HG03097 (cell line): ENCODE measurements around the gene BRAF.
"Not testable (repeated sequence)": the region's sequence is repeated elsewhere in the genome, so short reads cannot be mapped to it uniquely, and the experiment has no call there.

Experiments
- ATAC-seq: cut with Tn5 transposase; IDR thresholded peaks from one replicate; pipeline ENCODE4 v1.9.1; 2021; ENCODE audit not compliant: unreplicated experiment, low FRiP score

The BRAF gene

DNA sequence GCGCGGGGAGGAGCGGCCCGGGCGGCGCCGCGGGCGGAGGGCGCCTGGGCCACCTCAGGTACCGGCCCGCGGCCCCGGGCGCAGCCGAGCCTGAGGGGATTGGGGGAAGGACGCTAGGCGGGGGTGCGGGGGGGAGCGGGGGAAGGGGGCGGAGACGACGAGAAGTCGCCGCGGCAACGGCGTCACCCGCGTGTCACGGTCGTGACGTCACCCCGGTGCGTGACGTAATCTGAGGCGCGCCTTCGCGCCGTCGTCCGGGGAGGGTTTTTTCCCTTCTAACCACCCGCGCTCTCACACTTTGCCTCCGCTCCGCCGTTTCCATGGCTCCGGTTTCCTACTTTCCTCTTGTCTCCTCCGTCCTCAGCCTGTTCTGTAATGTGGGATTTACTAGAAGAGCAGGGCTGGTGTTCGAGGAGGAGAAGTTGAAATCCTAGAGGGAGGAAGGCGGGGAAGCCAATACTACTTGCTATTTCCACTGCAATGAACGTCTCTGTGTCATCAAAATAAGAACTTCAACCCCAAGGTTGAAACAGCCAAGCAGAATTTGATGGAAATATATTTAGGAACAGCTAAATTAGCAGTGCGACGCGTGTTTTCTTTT is at the start of gene BRAF:
TSS of gene BRAF (minus strand) at position 109 of the 601 bp plus-strand sequence. CDS start 226 bp downstream, outside the sequence.
- ATAC-seq, result peak; percentile 41

DNA sequence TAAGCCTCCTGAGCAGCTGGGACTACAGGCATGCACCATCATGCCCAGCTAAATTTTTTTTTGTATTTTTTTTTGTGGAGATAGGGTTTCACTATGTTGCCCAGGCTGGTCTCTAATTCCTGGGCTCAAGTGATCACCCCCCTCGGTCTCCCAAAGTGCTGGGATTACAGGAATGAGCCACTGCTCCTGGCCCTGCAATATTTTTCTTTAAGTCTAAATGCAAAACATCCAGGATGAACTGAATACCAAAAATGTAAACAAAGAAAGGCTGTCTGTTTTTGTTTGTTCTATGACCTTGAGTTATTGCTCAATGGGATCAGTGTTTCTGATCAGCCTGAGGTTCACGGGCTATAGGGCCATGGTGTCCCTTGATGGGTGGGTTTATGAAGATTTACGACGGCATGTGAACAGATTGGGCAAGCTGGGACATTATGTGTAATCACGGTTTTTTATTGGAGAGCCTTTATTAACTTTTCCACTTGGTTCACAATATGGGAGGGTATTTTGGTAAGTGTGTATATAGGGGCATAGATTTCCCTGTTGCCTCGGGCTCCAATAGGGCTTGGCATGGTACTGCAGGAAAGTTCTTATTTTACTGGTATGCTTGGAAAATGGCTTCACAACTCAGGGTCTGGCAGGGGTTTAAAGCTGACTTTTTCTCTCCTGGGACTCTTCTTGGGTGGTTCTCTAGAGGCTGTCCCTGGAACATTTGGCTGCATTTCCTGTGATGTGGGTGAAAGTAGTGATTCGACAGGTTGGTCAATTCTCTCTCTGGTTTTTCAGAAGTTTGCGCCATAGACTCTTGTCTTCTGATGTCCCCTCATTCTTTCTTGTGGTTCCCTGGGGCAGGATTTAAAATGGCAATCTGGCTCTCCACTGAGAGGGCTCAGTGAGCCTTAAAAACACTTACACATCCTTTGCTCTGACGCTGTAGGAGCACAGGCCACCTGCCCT is 48.4 kb upstream of the BRAF start:
- ATAC-seq, result no peak

DNA sequence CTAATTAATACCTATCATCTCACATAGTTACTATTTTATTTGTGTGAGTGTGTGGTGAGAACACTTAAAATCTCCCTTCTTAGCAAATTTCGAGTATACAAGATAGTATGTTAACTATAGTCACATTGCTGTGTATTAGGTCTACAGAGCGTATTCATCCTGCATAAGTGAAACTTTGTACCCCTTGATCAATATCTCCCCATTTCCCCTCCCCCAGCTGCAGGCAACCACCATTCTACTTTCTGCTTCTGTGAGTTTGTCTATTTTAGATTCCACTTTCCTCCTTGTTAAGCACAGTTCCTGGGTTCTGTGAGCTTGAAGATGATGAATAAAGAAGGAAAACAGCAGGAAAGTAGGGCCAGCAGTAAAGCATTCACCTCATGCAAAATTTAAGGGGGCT is 47.6 kb upstream of the BRAF start:
- no peak for ATAC-seq

DNA sequence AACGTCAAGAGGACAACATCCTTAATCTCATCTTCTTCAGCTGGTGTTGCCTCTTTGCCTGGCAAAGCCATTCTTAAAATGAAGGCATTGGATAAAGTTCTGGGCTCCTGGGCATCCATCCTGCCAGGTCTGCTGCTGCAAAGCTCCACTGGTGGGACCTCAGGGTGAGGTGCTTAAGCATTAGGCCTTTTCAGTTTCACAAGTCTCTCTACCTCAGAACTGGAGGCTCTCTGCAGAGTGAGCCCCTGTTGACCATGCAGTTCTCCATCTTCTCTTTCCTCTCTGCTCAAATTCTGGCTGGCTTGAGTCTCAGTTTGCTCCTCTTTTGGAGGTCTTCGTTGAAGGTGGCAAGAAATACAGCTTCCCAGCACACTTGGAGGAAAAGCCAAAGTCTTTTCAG is 42.7 kb upstream of the BRAF start:
- ATAC-seq, result no peak

DNA sequence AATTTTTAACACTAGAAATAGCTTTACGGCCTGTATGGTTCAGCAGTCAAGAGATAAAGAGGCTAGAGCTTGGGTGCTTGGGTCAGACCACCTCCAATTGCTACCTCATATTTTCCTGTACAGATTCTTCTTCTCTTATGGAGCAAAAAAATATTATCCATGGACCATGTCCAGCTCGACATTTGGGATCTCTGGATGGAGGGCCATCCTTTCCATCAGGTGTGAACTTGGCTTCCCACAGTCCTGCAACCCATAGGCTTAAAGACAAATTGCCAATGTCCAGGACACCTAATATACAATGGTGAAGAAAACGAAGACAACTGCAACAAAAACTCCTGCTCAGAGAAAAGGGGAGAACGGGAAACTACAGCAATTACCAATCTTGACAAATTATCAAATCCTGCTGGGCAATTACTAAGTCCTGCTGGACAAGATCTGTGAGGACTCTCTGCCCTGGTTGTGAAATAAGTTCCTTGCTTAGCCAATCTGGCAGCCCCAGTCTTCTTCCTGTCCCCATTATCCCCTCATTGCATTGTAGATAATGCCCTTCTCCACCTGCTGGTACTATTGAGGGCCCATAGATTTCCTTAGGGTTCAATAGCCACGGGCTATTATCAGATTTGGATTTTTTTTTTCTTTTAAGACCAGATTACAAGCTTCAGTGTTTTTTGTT is 42.0 kb upstream of the BRAF start:
- ATAC-seq, result no peak

DNA sequence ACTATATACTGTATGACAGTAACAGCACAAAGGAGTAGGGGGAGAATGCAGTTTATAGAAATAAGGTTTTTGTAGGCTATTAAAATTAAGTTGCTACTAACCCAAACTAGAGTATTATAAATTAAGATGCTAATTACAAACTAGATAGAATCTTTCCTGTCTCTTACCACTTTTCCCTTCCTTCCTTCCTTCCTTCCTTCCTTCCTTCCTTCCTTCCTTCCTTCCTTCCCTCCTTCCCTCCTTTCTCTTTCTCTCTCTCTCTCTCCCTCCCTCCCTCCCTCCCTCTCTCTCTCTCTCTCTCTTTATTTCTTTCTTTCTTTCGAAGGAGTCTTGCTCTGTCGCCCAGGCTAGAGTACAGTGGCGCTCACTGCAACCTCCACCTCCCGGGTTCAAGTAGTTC is 36.4 kb upstream of the BRAF start:
- no peak for ATAC-seq

DNA sequence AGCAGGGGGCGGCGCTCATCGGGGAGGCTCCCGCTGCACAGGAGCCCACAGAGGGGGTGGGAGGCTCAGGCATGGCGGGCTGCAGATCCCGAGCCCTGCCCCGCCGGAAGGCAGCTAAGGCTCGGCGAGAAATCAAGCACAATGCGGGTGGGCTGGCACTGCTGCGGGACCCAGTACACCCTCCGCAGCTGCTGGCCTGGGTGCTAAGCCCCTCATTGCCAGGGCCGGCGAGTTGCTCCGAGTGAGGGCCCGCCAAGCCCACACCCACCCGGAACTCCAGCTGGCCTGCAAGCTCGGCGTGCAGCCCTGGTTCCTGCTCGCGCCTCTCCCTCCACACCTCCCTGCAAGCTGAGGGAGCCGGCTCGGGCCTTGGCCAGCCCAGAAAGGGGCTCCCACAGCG is 32.3 kb upstream of the BRAF start:
- ATAC-seq, result not testable (repeated sequence)

DNA sequence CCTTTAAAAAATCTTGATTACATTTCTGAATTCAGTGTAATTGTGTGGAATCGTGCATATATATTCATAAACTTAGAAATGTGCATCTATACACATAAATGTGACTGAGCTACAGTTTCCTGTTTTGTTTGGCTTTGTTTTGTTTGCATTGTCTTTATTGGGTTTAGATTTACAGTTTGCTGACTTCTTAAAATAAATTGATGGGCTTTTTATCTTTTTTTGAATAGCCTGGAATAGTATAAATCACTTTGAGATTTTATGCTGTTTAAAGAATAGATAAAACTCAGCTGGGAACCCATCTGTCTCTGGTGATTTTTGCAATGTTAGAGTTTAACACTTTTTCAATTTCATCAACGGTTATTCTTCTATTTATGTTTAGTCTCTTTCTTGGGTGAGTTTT is 21.2 kb upstream of the BRAF start:
- no peak for ATAC-seq

DNA sequence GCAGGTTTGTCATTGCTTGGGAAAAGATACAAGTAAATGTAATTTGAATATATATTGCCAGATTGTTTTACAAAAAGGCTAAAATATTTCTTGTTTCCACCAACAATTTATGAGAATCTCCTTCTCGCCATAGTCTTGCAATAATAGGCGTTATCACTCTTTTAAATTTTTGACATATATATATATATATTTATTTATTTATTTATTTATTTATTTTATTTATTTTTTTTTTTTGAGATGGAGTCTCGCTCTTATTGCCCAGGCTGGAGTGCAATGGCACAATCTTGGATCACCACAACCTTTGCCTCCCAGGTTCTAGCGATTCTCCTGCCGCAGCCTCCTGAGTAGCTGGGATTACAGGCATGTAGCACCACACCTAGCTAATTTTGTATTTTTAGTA is 17.5 kb upstream of the BRAF start:
- not testable (repeated sequence) for ATAC-seq

DNA sequence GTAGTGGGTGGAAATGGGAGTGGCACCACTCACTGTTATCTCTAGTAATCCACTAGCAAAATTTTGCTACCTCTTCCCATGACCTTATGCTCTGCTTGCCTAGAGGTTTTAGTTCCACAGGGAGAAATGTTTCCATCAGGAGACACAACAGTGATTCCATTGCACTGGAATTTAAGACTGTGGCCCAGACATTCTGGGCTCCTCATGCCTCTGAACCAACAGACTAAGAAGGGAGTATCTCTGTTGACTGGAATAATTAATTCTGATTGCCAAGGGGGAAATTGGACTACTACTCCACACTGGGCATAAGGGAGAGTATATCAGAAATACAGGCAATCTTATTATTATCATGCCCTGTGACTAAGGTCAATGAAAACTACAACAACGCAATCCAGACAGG is 16.2 kb upstream of the BRAF start:
- ATAC-seq, result no peak

DNA sequence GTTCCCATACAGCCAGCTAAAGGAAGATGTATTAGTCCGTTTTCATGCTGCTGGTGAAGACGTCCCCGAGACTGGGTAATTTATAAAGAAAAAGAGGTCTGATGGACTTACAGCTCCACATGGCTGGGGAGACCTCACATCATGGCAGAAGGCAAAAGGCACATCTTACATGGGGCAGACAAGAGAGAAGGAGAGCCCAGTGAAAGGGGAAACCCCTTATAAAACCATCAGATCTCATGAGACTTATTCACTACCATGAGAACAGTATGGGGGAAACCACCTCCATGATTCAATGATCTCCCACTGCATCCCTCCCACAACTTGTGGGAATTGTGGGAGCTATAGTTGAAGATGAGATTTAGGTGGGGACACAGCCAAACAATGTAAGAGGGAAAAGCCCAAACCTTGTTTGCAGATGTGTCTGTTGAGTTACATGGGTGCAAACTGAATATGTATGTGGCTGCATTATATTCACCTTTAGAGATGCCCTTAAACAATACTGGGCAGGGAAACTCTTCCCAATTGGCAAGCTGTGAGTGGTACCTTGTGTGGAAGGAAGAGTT is 13.1 kb upstream of the BRAF start:
- no peak for ATAC-seq

DNA sequence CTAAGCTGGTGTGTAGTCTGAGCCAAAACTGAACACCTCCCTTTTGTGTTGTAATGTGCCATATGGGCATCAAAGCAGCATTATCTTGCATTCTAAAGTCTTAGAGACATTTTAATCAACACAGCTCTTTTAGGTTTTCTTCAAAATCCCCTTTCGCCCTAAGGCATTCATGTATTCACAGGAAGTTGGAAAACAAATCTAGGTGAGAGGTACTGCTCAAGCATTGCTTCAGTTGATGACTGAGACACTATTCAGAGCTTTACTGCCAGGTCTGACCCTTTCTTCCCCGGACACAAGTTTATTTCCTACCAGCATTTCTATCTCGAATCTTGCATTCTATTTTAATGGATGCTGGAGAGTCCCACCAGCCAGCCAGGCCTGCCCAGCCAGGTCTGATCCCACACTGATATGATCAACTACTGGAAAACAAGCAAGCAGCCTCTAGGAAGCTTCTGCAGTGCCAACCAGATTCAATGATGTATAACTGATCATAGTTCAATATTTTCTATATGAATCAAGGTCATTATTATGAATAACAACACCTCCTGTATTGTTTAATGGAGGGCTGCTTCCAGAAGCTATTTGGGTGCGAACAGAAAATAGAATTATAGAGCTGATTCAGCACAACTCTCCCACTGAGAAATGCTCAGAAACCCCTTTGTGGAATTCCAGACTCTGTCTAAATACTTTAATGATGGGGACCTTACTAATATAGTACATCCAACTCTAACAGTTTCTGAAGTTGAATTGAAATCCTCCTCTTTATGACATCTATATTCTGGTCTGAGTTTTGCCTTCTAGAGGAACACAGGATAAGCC is 4.0 kb upstream of the BRAF start:
- no peak for ATAC-seq

DNA sequence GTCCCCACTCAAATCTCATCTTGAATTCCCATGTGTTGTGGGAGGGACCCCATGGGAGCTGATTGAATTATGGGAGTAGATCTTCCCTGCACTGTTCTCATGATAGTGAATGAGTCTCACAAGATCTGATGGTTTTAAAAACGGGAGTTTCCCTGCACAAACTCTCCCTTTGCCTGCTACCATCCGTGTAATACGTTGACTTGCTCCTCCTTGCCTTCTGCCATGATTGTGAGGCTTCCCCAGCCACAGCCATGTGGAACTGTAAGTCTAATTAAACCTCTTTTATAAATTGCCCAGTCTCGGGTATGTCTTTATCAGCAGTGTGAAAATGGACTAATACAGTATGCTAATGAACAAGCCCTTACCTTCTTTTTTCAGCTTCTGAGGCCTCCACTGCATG is 3.2 kb upstream of the BRAF start:
- ATAC-seq, result not testable (repeated sequence)

DNA sequence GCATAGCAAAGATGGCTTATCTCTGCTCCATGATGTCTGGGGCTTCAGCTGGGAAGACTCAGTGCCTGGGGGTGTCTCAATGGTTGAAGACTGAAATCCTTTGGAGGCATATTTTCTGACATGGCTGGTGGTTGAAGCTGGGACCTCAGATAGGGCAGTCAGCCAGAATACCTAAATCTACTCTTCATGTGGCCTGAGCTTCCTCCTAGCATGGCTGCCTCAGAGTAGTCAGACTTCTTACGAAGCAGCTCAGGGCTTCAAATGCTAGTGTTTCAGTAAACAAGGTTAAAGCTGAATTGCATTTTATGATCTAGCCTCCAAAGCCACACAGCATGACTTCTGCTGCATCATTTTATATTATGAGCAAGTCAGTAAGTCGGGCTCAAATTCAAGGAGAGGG is 2.6 kb upstream of the BRAF start:
- ATAC-seq, result no peak

DNA sequence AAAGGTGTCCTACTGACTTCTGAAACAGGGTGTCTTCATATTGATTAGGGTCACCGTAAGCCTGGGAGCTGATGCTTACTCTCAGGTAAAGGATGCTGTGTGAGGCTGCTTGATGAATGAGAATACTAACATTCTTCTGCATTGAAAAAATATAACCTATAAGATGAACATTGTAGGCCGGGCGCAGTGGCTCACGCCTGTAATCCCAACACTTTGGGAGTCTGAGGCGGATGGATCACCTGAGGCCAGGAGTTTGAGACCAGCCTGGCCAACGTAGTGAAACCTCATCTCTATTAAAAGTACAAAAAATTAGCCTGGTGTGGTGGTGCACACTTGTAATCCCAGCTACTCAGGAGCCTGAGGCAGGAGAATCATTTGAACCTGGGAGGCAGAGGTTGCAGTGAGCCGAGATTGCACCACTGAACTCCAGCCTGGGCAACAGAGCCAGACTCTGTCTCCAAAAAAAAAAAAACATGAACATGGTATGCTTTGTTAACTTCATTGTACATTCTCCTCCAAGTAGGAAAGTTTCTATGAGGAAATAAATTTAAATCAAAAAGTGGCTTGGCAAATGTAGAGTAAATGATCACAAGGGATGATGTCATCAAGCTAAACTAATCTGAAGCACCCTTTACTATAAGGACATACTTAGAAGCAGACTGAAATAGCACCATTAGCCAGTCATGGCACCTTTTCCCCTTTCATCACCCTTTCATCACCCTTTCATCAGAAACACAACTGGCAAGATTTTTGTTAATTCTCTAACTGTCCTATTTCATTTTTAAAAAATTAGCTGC is 1.5 kb upstream of the BRAF start:
- no peak for ATAC-seq

DNA sequence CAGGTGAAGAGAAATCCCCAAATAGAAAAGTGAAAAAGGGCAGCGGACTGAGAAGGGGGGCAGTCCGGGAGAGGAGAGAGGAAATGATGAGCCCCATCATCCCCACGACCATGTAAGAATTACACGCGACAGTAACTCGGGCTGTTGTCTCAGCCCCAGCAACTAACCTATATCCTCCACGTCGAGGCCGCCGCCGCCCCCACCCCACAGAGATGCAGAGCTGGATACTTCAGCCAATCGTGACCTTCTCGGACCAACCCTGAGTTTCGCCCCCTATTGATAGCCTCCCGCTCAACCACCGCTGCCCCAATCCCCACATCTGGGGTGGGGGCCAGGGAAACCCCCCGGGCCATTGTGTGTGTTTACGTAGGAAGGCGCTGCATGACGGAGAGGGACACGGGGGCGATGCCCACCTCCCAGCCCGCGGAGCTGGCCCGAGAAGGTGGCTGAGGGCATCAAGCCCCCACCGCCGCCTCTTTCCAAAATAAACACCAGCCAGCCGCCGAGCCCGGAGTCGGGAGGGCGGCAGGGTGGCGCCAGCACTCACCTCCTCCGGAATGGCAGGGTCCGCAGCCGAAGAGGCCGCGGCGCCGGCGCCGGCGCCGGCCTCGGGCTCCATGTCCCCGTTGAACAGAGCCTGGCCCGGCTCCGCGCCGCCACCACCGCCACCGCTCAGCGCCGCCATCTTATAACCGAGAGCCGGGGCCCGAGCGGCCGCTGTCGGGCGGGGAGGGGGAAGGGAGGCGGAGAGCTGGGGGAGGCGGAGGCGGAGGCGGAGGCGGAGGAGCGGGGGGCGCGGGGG is 509 bp downstream of the BRAF start:
- peak; percentile 84 for ATAC-seq

DNA sequence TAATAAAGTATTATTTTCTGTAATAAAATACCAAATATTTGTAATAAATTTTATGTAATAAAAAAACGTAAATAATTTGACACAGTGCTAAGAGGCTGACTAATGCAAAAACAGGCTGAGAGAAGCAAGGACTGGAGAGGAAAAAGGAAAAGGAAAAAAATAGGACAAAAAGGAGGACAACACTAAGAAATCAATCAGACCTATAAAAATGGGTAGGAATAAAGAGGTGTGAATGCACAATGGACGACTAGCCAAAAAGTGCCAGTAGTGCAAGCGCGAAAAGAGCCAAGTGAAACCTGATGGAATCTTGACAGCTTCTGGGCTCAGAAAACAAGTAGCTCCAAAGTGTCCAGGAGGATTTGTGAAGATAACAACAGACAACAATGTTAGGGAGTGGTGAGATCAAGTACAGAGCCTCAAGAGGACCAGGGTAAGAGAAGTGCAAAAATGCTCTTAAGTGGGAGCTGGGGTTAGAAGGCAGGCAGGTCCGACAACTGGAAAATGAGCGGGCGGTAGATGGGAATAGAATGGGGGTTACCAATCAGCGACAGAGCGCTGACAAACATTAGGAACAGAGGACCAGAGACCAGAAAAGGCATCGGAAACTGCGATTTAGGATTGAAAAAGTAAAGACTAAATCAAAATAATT is 1.2 kb downstream of the BRAF start:
- ATAC-seq, result peak; percentile 14

DNA sequence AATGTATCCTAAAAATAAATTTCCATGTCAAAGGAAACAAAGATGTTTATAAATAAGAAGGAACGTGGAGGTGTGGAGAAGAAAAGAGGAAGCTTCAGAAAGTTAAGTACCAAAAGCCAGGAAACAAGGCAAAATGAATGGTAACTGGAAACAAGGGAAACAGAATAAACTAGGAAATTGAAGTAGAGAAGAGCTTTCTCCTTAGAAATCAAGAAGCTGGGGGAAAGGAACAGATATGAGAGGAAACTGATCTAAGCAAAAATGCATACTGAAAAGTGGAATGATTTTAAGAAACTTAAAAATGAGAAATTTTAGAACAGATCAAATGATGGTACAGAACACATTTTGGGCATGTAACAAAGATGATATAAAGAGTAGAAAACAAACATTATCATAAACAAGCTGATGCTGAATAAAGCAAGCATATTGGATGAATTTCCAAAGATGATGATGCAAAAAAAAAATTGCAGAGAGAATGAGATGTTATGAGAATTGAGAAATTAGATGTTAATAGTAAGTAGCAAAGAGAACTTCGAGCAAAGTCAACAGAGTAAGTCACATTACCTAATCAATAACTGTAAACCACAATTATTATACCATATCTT is 1.9 kb downstream of the BRAF start:
- ATAC-seq, result no peak
